K562 (cell line): ENCODE data around the gene ERMN. TPM values are rescaled to one million over a fixed set of nuclear protein-coding genes. Genes with fewer than 3 reads are reported as not detected.

Experiments used
- ATAC-seq: fragments of 200-7000 bp; cut with Tn5 transposase; 3 replicates; pipeline ENCODE4 v1.9.1; 2020; ENCODE audit warnings: moderate library complexity
- BruUV-seq: library from RNA; stranded (reverse); fragments of 400-500 nt; replicated peaks from 2 replicates; lab custom pipeline; 2021; lab: Mats Ljungman, UMichigan
- CTCF ChIA-PET: fragments of 300-600 bp; formaldehyde crosslinking; extraction: SDS; loops from one replicate; lab custom pipeline; 2021; ENCODE audit warnings: low intra/inter-chr PET ratio; lab: Yijun Ruan, JAX
- POLR2A ChIA-PET: fragments of 300-600, 350-650 bp; sonication (Branson Sonifier 250); formaldehyde crosslinking; extraction: SDS; loops from one replicate; lab custom pipeline; 2021; ENCODE audit warnings: antibody characterized with exemption, inconsistent platforms; lab: Yijun Ruan, JAX
- DNase-seq, 4 experiments: peaks; one replicate each; pipeline versions ENCODE4 v3.0.0 to v3.0.0-alpha.2; 2011 to 2018; ENCODE audit warnings: low spot score in 3 of 4, mixed read lengths in 3 of 4; ENCODE audit errors: extremely low read depth in 1 of 4
- FAIRE-seq: peaks from 2 replicates; lab custom pipeline; 2011; peaks lifted over from hg19 to GRCh38; lab: Jason Lieb, UNC
- H2AFZ ChIP-seq: 2 replicates; pipeline ENCODE4 v1.6.0; 2011; ENCODE audit warnings: low read depth, low read length, control low read depth, inconsistent platforms
- H3K27ac ChIP-seq: fragments of 200-600 bp; 3 replicates; pipeline ENCODE4 v1.8.0; 2011; ENCODE audit warnings: low read depth, mild to moderate bottlenecking, control low read depth, inconsistent platforms, low read length, moderate library complexity, mixed read lengths; ENCODE audit errors: extremely low read depth
- H3K27me3 ChIP-seq, 2 experiments: fragments of 300-600 bp in 1 of 2; 2 replicates in 1 of 2; 3 replicates in 1 of 2; pipeline versions ENCODE4 v1.6.0 to v1.8.0; 2011; ENCODE audit warnings: inconsistent platforms in 2 of 2, low read length in 2 of 2, mild to moderate bottlenecking in 1 of 2, mixed read lengths in 1 of 2, moderate library complexity in 1 of 2; ENCODE audit not compliant: control insufficient read depth in 2 of 2, insufficient read depth in 2 of 2
- H3K36me3 ChIP-seq: fragments of 300-600 bp; 3 replicates; pipeline ENCODE4 v1.8.0; 2011; ENCODE audit warnings: mild to moderate bottlenecking, low read length, inconsistent platforms; ENCODE audit not compliant: control insufficient read depth, insufficient read depth
- H3K4me1 ChIP-seq, 2 experiments: fragments of 200-600 bp in 1 of 2; replicated peaks in 1 of 2; 2 replicates in 1 of 2; 3 replicates in 1 of 2; pipeline versions ENCODE4 v1.5.1 to v1.8.0; 2011; ENCODE audit warnings: inconsistent platforms in 2 of 2, low read length in 2 of 2, mild to moderate bottlenecking in 1 of 2, mixed read lengths in 1 of 2, moderate library complexity in 1 of 2; ENCODE audit not compliant: control insufficient read depth in 2 of 2, insufficient read depth in 2 of 2
- H3K4me2 ChIP-seq: 2 replicates; pipeline ENCODE4 v1.6.1; 2011; ENCODE audit warnings: low read length, control low read depth, inconsistent platforms, mixed read lengths; ENCODE audit not compliant: insufficient read depth
- H3K4me3 ChIP-seq: fragments of 200-600 bp; sonication (generic), shearing (Covaris generic); 2 replicates; pipeline ENCODE4 v1.5.1; 2016; ENCODE audit warnings: control low read depth, inconsistent platforms
- H3K79me2 ChIP-seq: fragments of 200-600 bp; 3 replicates; pipeline ENCODE4 v1.8.0; 2011; ENCODE audit warnings: low read length, inconsistent platforms; ENCODE audit not compliant: control insufficient read depth, insufficient read depth
- H3K9ac ChIP-seq, 2 experiments: 2 replicates each; pipeline versions ENCODE4 v1.6.0 to v1.6.1; 2011; ENCODE audit warnings: low read depth in 2 of 2, low read length in 2 of 2, control low read depth in 1 of 2, inconsistent platforms in 1 of 2, mild to moderate bottlenecking in 1 of 2, mixed read lengths in 1 of 2; ENCODE audit not compliant: insufficient read depth in 1 of 2
- H3K9me1 ChIP-seq: one replicate; pipeline ENCODE4 v1.6.0; 2011; ENCODE audit warnings: inconsistent platforms, mild to moderate bottlenecking, low read length, moderate library complexity; ENCODE audit not compliant: control insufficient read depth, insufficient read depth
- H3K9me3 ChIP-seq: replicated peaks from 2 replicates; pipeline ENCODE4 v1.5.1; 2011; ENCODE audit warnings: low read depth, low read length, inconsistent platforms; ENCODE audit not compliant: control insufficient read depth, insufficient read depth
- H4K20me1 ChIP-seq: replicated peaks from 2 replicates; pipeline ENCODE4 v1.6.1; 2011; ENCODE audit warnings: low read length, inconsistent platforms, mixed read lengths; ENCODE audit not compliant: control insufficient read depth, insufficient read depth
- ATF1 ChIP-seq, 2 experiments: fragments of 450-650 bp in 1 of 2; IDR thresholded peaks; 2 replicates each; pipeline ENCODE4 v1.6.1; 2016; ENCODE audit warnings: missing compliant biosample characterization in 1 of 2, missing genetic modification characterization in 1 of 2
- C11orf30 ChIP-seq: fragments of 450-650 bp; IDR thresholded peaks from 2 replicates; pipeline ENCODE4 v1.6.1; 2016; ENCODE audit warnings: low read depth, mild to moderate bottlenecking
- FOXK1 ChIP-seq: sonication (generic); formaldehyde crosslinking; IDR thresholded peaks from 2 replicates; pipeline ENCODE4 v1.8.0; 2022; ENCODE audit warnings: missing genetic modification reagents, mild to moderate bottlenecking, borderline replicate concordance
- JUND ChIP-seq, 2 experiments: IDR thresholded peaks; 2 replicates in 1 of 2; 3 replicates in 1 of 2; pipeline ENCODE4 v1.6.1; 2011; ENCODE audit warnings: borderline replicate concordance in 2 of 2, low read depth in 2 of 2, low read length in 2 of 2, improper control_type of control experiment in 1 of 2, missing biosample characterization in 1 of 2, missing genetic modification characterization in 1 of 2, missing genetic modification reagents in 1 of 2
- ZNF140 ChIP-seq: fragments of 250-450 bp; sonication (Bioruptor Pico); IDR thresholded peaks from 2 replicates; pipeline ENCODE4 v1.8.0; 2021; ENCODE audit warnings: moderate library complexity, mild to moderate bottlenecking, inconsistent platforms
- WGBS: fragments of 100-300 bp; shearing (Covaris generic); methylation state at CpG from one replicate; pipeline ENCODE4 v1.1.6; 2016; ENCODE audit warnings: low coverage, mixed read lengths; ENCODE audit not compliant: insufficient coverage; ENCODE audit errors: missing lambda C conversion rate; 5-methylcytosine and 5-hydroxymethylcytosine counted together
- in situ Hi-C: fragments of 300-500 bp; cut with MboI; formaldehyde crosslinking; loops from 4 replicates; pipeline ENCODE4 v1.15.0; 2018; ENCODE audit warnings: inconsistent platforms, mixed read lengths
- intact Hi-C: fragments of 100-400 bp; cut with micrococcal nuclease; formaldehyde crosslinking; loops from 2 replicates; pipeline ENCODE4 v1.14.2; 2022
- polyA plus RNA-seq, 8 experiments: library from polyadenylated mRNA; depleted of rRNA in 4 of 8; stranded (reverse) in 5 of 8; unstranded in 3 of 8; fragments of >200 nt; fragmentation: Nextera tagmentation in 2 of 8; fragmentation: Illumina TruSeq in 1 of 8; extraction: Ambion mirVana in 2 of 8; extraction: Trizol in 1 of 8; gene quantifications; 2 replicates each; pipeline versions ENCODE4 v1.2.1 to v1.2.3, GENCODE V29; 2011 to 2014; ENCODE audit warnings: inconsistent platforms in 1 of 8, missing spikeins in 1 of 8
- total RNA-seq, 7 experiments: library from RNA; depleted of rRNA in 6 of 7; stranded (reverse); fragments of >200 nt in 6 of 7; fragmentation: Illumina TruSeq in 2 of 7; extraction: Trizol in 2 of 7; gene quantifications; 2 replicates each; pipeline versions ENCODE4 v1.2.1 to v1.2.3, GENCODE V29; 2011 to 2021; ENCODE audit warnings: low replicate concordance in 1 of 7
- TF ChIP-seq, protein P1 (sequence below), 2 experiments: fragments of 200-800 bp in 1 of 2; sonication (Bioruptor generic) in 1 of 2; sonication (generic) in 1 of 2; formaldehyde crosslinking in 1 of 2; IDR thresholded peaks in 1 of 2; conservative IDR thresholded peaks in 1 of 2; 2 replicates each; pipeline versions ENCODE4 v1.5.0 to v1.6.1; 2016 to 2020; ENCODE audit warnings: missing compliant biosample characterization in 1 of 2, missing genetic modification characterization in 1 of 2, missing genetic modification reagents in 1 of 2

ERMN gene
- total and polyA plus RNA-seq, 9 of the 15 experiments (the other 6 are each of a cell fraction or from before 2014, with no cell fraction given), result 0.03 to 0.11 (median 0.05) TPM; not detected in 3

DNA sequence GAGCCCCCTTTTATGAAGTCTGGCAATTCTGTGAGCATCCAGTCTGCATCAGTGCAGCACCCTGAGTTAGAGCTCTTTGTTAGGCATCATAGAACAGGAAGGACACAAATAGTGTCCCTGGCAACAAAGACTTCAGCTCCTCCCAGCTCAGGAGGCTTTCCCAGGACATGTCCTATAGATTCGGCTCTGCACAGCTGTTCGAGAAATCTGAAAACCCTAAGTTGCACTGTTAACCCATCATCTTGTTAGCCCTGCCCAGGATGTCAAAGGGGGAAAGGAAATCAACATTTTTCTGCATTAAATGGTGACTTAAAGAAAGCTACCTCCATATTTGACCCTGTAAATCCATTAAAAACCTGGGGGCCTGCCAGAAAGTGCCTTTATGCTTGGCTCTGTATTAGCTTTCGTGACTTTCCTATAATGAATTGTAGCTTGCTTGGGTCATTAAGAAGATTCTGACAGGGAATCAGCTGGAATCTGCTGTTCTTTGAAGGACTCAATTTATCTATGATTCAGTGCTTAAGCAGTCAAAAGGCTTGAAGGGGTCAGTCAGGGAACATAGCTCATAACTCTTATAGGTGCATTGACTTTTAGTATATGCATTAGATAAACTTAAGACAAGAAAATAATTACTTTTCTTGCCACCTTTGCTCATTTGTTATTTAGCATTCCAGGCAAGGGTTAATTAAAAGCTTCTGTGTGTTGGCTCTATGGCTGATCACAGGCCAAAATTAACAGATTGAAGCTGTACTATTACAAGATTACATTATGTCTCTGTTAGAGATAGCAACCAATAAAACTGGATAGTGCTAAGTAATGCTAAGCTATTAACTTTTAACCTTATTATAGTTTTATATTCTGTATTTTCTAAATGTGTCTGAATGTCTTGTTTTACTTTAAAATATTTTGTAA is 20.6 kb downstream of the ERMN start:
- peaks cover 0 to 17% of the 10 kb centered on the region in 2 experiments; a peak in 2 of 5 replicates for H3K4me1 ChIP-seq
- no peak overlapping the region for H2AFZ ChIP-seq
- ATAC-seq, result no peak
- H3K9ac ChIP-seq, result no peak overlapping the region
- whole genome bisulfite sequencing, result 67% methylated on average over 3 of the region's 3 CpGs
- H3K9me1 ChIP-seq, result no peaks in the 10 kb centered on the region
- in situ Hi-C loops (no loop called here), intact Hi-C loops (loop anchor here (5.0 kb wide), 2 partner anchors 287 to 457 kb away; no protein-coding TSS in a partner anchor)
- ChIA-PET CTCF (no interaction called here), POLR2A (interaction anchor here (0.6 to 1.9 kb wide), 5 partner anchors 10 to 47 kb away, joined by 3 to 8 read pairs (median 3); partner anchors contain the start of gene GALNT5)
- no peaks in the 10 kb centered on the region for H3K79me2 ChIP-seq
- H4K20me1 ChIP-seq, result no peaks in the 10 kb centered on the region
- BruUV-seq, result no TSS peak
- TF ChIP-seq ZNF140 (CRISPR knock-in tag) (0 out of 2 replicates have a peak, but pooled peaks have one; percentile 1), FOXK1 (CRISPR knock-in tag) (no peak), C11orf30 (no peak), JUND (IDR thresholded peaks at IDR 0.05; ENCODE audit: borderline replicate concordance, low read depth, low read length) (no peak), JUND (tag; IDR thresholded peaks at IDR 0.05; ENCODE audit: borderline replicate concordance, low read depth, low read length) (no peak), ATF1 (CRISPR knock-in tag; IDR thresholded peaks at IDR 0.05) (no peak), ATF1 (tag; IDR thresholded peaks at IDR 0.05) (no peak)
- TF ChIP-seq, protein P1, sequence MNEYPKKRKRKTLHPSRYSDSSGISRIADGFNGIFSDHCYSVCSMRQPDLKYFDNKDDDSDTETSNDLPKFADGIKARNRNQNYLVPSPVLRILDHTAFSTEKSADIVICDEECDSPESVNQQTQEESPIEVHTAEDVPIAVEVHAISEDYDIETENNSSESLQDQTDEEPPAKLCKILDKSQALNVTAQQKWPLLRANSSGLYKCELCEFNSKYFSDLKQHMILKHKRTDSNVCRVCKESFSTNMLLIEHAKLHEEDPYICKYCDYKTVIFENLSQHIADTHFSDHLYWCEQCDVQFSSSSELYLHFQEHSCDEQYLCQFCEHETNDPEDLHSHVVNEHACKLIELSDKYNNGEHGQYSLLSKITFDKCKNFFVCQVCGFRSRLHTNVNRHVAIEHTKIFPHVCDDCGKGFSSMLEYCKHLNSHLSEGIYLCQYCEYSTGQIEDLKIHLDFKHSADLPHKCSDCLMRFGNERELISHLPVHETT (CRISPR knock-in tag; conservative IDR thresholded peaks at IDR 0.05 in 1 of 2, IDR thresholded peaks at IDR 0.05 in 1 of 2), result no peak
- no peak for FAIRE-seq
- H3K36me3 ChIP-seq, result peaks cover 81% of the 10 kb centered on the region
- no peaks in the 10 kb centered on the region for H3K9me3 ChIP-seq
- no peak overlapping the region for H3K27ac ChIP-seq
- H3K4me3 ChIP-seq, result no peak overlapping the region
- no peaks in the 10 kb centered on the region for H3K27me3 ChIP-seq
- DNase-seq, result no peak
- no peak overlapping the region for H3K4me2 ChIP-seq
